GM11168 (cell line): ENCODE data around the gene SKIC8.

Experiments
- in situ Hi-C: fragments of 300-500 bp; cut with MboI; formaldehyde crosslinking; loops from one replicate; pipeline ENCODE4 v1.12.0; 2022; ENCODE audit warnings: low sequenced_read_pairs; ENCODE audit not compliant: unreplicated experiment

Gene SKIC8

GRCh38 chr15:78302579-78303312 lies 3.3 kb upstream of the SKIC8 start:
- in situ Hi-C loops = loop anchor here (5.0 kb wide), 1 partner anchor 125 kb away; no protein-coding TSS in a partner anchor

DNA sequence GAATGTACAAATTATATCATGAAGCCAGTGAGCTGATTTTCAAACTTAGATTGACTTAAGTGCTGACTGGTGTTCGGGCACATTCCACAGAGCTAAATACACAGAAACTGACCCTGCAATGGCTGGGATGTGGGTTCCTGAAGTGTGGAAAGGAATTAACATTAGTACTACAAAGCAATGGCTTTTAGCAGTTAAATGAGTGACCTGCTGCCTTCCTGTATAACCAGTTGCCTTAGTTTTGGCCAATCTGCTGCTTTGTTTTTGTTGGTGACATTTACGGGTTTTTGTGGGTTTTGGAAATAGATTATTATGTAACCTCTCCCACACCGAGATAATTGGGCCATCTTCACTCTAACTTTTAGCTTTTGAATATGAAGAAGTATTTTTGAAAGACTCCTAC lies 2.4 kb upstream of the SKIC8 start:
- in situ Hi-C loops = loop anchor here (5.0 kb wide), 1 partner anchor 125 kb away; no protein-coding TSS in a partner anchor

DNA sequence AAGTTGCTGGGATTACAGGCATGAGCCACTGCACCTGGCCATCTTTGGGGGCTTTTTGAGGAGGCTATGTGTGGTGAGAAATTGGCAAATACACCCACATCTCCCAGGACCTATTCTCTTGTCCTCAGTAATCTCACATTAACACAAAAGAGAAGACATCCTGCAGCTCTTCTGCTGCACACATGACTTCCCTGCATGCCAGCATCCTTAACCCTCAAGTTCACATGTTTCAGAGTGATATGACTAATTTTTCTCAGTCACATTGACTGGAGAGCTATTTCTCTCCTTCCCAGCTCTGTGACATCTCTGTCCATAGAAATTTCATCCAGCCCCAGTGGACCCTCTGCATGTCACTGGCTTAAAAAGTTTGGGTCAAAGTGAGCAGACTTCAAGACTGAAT lies 1.9 kb upstream of the SKIC8 start:
- in situ Hi-C loops = loop anchor here (5.0 kb wide), 1 partner anchor 126 kb away; no protein-coding TSS in a partner anchor

DNA sequence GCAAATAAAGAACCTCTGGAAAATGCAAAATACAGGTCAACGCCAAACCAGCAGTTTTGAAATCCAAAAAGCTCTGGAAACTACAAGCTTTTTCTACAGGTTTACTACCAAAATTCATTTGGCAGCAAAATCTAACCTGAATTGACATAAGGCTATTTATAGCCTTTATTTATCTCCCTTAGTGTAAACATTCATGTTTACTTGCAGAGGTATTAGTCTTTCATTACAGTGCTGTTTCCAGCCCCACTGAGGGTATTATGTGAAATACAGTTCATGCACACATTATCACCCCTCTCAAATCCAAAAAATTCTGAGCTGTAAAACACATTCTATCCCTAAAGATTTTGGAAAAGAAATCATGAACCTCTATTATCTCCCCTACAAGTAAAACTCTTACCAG lies 7.2 kb downstream of the SKIC8 start:
- in situ Hi-C loops = no loop called here

GRCh38 chr15:78291698-78292097 lies 7.7 kb downstream of the SKIC8 start:
- in situ Hi-C loops = no loop called here

GRCh38 chr15:78291052-78291451 lies 8.4 kb downstream of the SKIC8 start:
- in situ Hi-C loops = no loop called here

GRCh38 chr15:78290222-78290621 lies 9.2 kb downstream of the SKIC8 start:
- in situ Hi-C loops = no loop called here

DNA sequence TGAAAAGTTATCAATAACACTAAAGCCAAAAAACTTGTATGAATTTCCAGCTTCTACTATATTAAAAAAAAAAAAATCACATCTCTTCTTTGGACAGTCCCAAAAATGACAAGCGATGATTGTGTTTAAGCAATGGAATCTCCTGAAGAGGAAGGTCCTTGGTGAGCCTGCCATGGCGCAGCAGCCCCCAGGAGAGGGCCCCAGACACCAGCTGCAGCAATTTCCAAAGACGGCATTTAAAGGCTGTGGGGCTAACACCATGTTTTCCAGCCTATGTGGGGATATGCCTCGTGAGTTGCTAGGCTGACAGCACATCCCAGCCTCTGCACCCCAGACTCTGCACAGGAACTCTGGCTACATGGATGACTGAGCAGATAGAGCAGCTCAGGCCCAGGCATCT lies 14.7 kb downstream of the SKIC8 start:
- in situ Hi-C loops = no loop called here

DNA sequence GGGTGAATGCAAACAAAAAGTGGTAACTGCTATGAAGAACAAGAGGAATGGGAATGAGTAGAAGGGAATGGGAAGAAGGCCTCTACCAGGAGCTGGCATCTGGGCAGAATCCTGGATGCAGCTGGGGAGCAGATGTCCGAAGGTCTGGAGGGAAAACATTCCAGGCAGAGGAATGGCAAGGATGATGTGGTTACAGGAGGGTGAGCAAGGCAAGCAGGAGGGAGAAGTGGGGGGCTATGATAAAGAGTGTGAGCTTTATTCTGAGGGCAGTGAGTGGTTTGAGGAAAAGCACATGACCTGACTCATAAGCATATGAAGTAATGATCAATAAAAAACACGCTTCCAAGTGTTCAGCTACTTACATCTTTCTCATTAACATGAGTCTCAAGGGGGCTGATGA lies 17.1 kb downstream of the SKIC8 start:
- in situ Hi-C loops = no loop called here

GRCh38 chr15:78280319-78281072 lies 18.9 kb downstream of the SKIC8 start:
- in situ Hi-C loops = no loop called here

GRCh38 chr15:78276064-78276943 lies 23.1 kb downstream of the SKIC8 start:
- in situ Hi-C loops = no loop called here

GRCh38 chr15:78274994-78275393 lies 24.4 kb downstream of the SKIC8 start:
- in situ Hi-C loops = no loop called here

- in situ Hi-C loops = no loop called here
These were observed 26.6 kb downstream of the SKIC8 start for GRCh38 chr15:78272776-78273175.

DNA sequence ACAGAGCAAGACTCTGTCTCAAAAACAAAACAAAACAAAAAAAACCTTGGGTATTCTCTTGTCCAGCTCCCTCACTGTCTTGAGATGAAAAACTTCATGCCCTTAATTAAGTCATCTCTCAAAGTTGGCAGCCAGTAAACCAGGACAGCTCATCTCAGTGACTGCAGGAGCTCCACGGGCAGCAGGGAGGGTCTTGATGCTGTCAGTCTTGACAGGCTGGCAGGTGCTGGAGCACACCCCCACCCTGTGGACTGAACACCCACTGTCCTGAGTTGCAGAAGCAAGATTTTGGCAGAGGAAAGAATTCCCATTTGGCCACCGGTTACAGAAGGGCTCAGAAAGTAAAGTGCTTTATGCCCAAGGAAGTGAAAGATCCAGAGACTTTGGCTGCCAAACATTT lies 27.1 kb downstream of the SKIC8 start:
- in situ Hi-C loops = no loop called here

- in situ Hi-C loops = no loop called here
These were observed 32.6 kb downstream of the SKIC8 start for GRCh38 chr15:78266806-78267205.

GRCh38 chr15:78266229-78266628 lies 33.2 kb downstream of the SKIC8 start:
- in situ Hi-C loops = no loop called here

- in situ Hi-C loops = no loop called here
These were observed 33.6 kb downstream of the SKIC8 start for GRCh38 chr15:78265752-78266224.

GRCh38 chr15:78265137-78265460 lies 34.3 kb downstream of the SKIC8 start:
- in situ Hi-C loops = no loop called here

- in situ Hi-C loops = no loop called here
These were observed 34.9 kb downstream of the SKIC8 start, which contains the start of gene DNAJA4 for GRCh38 chr15:78264304-78265136. Gene DNAJA4 (plus strand): TSS chr15:78264562. CDS start chr15:78264764, 202 bp downstream.

DNA sequence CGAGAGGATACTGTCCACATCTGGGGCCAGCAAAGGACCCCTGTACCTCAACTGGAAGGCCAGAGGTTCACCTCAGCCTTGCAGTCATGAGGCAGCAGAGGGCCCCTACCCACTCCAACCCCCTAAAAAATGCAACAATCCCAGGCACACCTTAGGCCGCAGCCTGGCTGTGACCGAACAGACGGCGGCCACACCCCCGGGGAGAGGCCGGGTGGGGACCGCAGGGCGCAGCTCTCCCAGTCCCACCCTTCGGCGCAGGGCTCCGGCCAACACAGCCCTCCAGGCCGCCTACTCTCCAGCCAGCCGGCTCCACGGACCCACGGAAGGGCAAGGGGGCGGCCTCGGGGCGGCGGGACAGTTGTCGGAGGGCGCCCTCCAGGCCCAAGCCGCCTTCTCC lies 35.5 kb downstream of the SKIC8 start:
- in situ Hi-C loops = no loop called here
